H9 (cell line): ENCODE measurements around the gene TEF. TPM values are rescaled to one million over a fixed set of nuclear protein-coding genes. Genes with fewer than 3 reads are reported as not detected.
A peak's percentile ranks its signal among the peaks of the same experiment; 100 is the strongest.

ENCODE experiments used
- DNase-seq: peaks from one replicate; pipeline ENCODE4 v3.0.0-alpha.2; 2017
- H2AFZ ChIP-seq: one replicate; pipeline ENCODE4 v1.6.1; 2013; ENCODE audit warnings: mild to moderate bottlenecking, low read length, control low read depth, moderate library complexity
- H2AK5ac ChIP-seq: 2 replicates; pipeline ENCODE4 v1.6.1; 2013; ENCODE audit warnings: low read length, control low read depth, mixed read lengths; ENCODE audit not compliant: insufficient read length
- H2BK120ac ChIP-seq: one replicate; pipeline ENCODE4 v1.6.1; 2013; ENCODE audit warnings: low read depth, mild to moderate bottlenecking, low read length, control low read depth, inconsistent platforms; ENCODE audit not compliant: poor library complexity, severe bottlenecking
- H2BK12ac ChIP-seq: 2 replicates; pipeline ENCODE4 v1.6.1; 2013; ENCODE audit warnings: low read length, control low read depth, mixed read lengths, low read depth; ENCODE audit not compliant: insufficient read length
- H2BK15ac ChIP-seq: 2 replicates; pipeline ENCODE4 v1.6.1; 2013; ENCODE audit warnings: low read depth, low read length, control low read depth
- H2BK20ac ChIP-seq: one replicate; pipeline ENCODE4 v1.6.1; 2013; ENCODE audit warnings: low read depth, mild to moderate bottlenecking, low read length, control low read depth, inconsistent platforms; ENCODE audit not compliant: poor library complexity, severe bottlenecking
- H2BK5ac ChIP-seq: 2 replicates; pipeline ENCODE4 v1.6.1; 2013; ENCODE audit warnings: low read length, control low read depth, mixed read lengths; ENCODE audit not compliant: insufficient read length
- H3K14ac ChIP-seq: 2 replicates; pipeline ENCODE4 v1.6.1; 2013; ENCODE audit warnings: low read length, control low read depth; ENCODE audit not compliant: insufficient read depth
- H3K18ac ChIP-seq: 2 replicates; pipeline ENCODE4 v1.6.1; 2013; ENCODE audit warnings: low read depth, mild to moderate bottlenecking, mixed read lengths, low read length, control low read depth; ENCODE audit not compliant: insufficient read length
- H3K23ac ChIP-seq: 2 replicates; pipeline ENCODE4 v1.6.1; 2013; ENCODE audit warnings: low read length, control low read depth, mixed read lengths, low read depth; ENCODE audit not compliant: insufficient read length
- H3K23me2 ChIP-seq: 2 replicates; pipeline ENCODE4 v1.6.1; 2013; ENCODE audit warnings: low read depth, mild to moderate bottlenecking, mixed read lengths, low read length, control low read depth; ENCODE audit not compliant: insufficient read length, poor library complexity, severe bottlenecking
- H3K27ac ChIP-seq: 2 replicates; pipeline ENCODE4 v1.5.1; 2013; ENCODE audit warnings: low read length, control low read depth, mixed read lengths, low read depth; ENCODE audit not compliant: insufficient read length
- H3K27me3 ChIP-seq: 2 replicates; pipeline ENCODE4 v1.6.1; 2013; ENCODE audit warnings: low read length, control low read depth, inconsistent platforms; ENCODE audit not compliant: insufficient read depth
- H3K4ac ChIP-seq: 2 replicates; pipeline ENCODE4 v1.6.1; 2013; ENCODE audit warnings: low read depth, mild to moderate bottlenecking, control low read depth, inconsistent platforms, low read length, moderate library complexity
- H3K4me1 ChIP-seq: 2 replicates; pipeline ENCODE4 v1.6.1; 2013; ENCODE audit warnings: low read length, control low read depth, inconsistent platforms; ENCODE audit not compliant: insufficient read depth
- H3K4me2 ChIP-seq: 2 replicates; pipeline ENCODE4 v1.6.1; 2013; ENCODE audit warnings: low read length, control low read depth, mixed read lengths; ENCODE audit not compliant: insufficient read length, insufficient read depth
- H3K56ac ChIP-seq: 2 replicates; pipeline ENCODE4 v1.6.1; 2013; ENCODE audit warnings: low read depth, mild to moderate bottlenecking, mixed read lengths, low read length, control low read depth; ENCODE audit not compliant: insufficient read length
- H3K79me1 ChIP-seq: 2 replicates; pipeline ENCODE4 v1.6.1; 2013; ENCODE audit warnings: low read depth, mild to moderate bottlenecking, moderate library complexity, low read length, control low read depth, inconsistent platforms; ENCODE audit not compliant: insufficient read depth, poor library complexity, severe bottlenecking
- H3K79me2 ChIP-seq: 2 replicates; pipeline ENCODE4 v1.6.1; 2013; ENCODE audit warnings: low read length, control low read depth, inconsistent platforms; ENCODE audit not compliant: insufficient read depth
- H3K9ac ChIP-seq: 2 replicates; pipeline ENCODE4 v1.6.1; 2013; ENCODE audit warnings: low read length, control low read depth, mixed read lengths; ENCODE audit not compliant: insufficient read length; ENCODE audit errors: extremely low read depth
- H3K9me3 ChIP-seq: one replicate; pipeline ENCODE4 v1.6.1; 2013; ENCODE audit warnings: low read depth, low read length, inconsistent platforms; ENCODE audit not compliant: control insufficient read depth
- H3T11ph ChIP-seq: one replicate; pipeline ENCODE4 v1.6.1; 2013; ENCODE audit warnings: mild to moderate bottlenecking, low read length, control low read depth, inconsistent platforms
- H4K20me1 ChIP-seq: one replicate; pipeline ENCODE4 v1.6.1; 2013; ENCODE audit not compliant: control insufficient read depth, insufficient read length, insufficient read depth
- H4K5ac ChIP-seq: 2 replicates; pipeline ENCODE4 v1.6.1; 2013; ENCODE audit warnings: low read depth, mild to moderate bottlenecking, mixed read lengths, low read length, control low read depth; ENCODE audit not compliant: insufficient read length
- H4K8ac ChIP-seq: replicated peaks from 2 replicates; pipeline ENCODE4 v1.6.1; 2013; ENCODE audit warnings: low read length, control low read depth, mixed read lengths, low read depth; ENCODE audit not compliant: insufficient read length
- H4K91ac ChIP-seq: 2 replicates; pipeline ENCODE4 v1.6.1; 2013; ENCODE audit warnings: low read depth, mild to moderate bottlenecking, moderate library complexity, mixed read lengths, low read length, control low read depth; ENCODE audit not compliant: insufficient read length
- H3K27ac Mint-ChIP-seq, 3 experiments: 2 replicates in 2 of 3; 3 replicates in 1 of 3; pipeline ENCODE4 v1.8.0; 2020 to 2021; ENCODE audit warnings: mixed read lengths in 3 of 3, mild to moderate bottlenecking in 1 of 3, moderate library complexity in 1 of 3
- H3K27me3 Mint-ChIP-seq: 2 replicates; pipeline ENCODE4 v1.8.0; 2021; ENCODE audit warnings: low read depth, mild to moderate bottlenecking, moderate library complexity, mixed read lengths
- H3K36me3 Mint-ChIP-seq, 3 experiments: 2 replicates in 2 of 3; 3 replicates in 1 of 3; pipeline ENCODE4 v1.8.0; 2020 to 2021; ENCODE audit warnings: low read depth in 3 of 3, mixed read lengths in 3 of 3; ENCODE audit not compliant: insufficient read depth in 1 of 3
- H3K4me1 Mint-ChIP-seq, 2 experiments: 2 replicates each; pipeline ENCODE4 v1.8.0; 2020; ENCODE audit warnings: mixed read lengths in 2 of 2
- H3K4me3 Mint-ChIP-seq, 2 experiments: 2 replicates in 1 of 2; 3 replicates in 1 of 2; pipeline ENCODE4 v1.8.0; 2020 to 2021; ENCODE audit warnings: mild to moderate bottlenecking in 2 of 2, mixed read lengths in 2 of 2, moderate library complexity in 1 of 2
- H3K9me3 Mint-ChIP-seq, 2 experiments: 2 replicates in 1 of 2; 3 replicates in 1 of 2; pipeline ENCODE4 v1.8.0; 2020; ENCODE audit warnings: mild to moderate bottlenecking in 2 of 2, mixed read lengths in 2 of 2, moderate library complexity in 1 of 2
- WGBS: extraction: QIAGEN DNeasy Blood & Tissue Kit; methylation state at CpG from one replicate; pipeline ENCODE4 v1.1.7; 2013; ENCODE audit warnings: missing lambda C conversion rate, low lambda C conversion rate, mixed read lengths; ENCODE audit not compliant: insufficient read length; ENCODE audit errors: extremely low coverage; 5-methylcytosine and 5-hydroxymethylcytosine counted together
- total RNA-seq: library from RNA; stranded (reverse); gene quantifications from 2 replicates; pipeline ENCODE4 v1.2.1, GENCODE V29; 2021
- TF ChIP-seq, protein P1 (sequence below): fragments of 200-600 bp; sonication (generic); conservative IDR thresholded peaks from 3 replicates; pipeline ENCODE4 v1.8.0; 2021; ENCODE audit warnings: antibody characterized with exemption, mild to moderate bottlenecking

TEF gene
- total RNA-seq, 1 experiment from 2014 or later = 17.9 TPM

DNA sequence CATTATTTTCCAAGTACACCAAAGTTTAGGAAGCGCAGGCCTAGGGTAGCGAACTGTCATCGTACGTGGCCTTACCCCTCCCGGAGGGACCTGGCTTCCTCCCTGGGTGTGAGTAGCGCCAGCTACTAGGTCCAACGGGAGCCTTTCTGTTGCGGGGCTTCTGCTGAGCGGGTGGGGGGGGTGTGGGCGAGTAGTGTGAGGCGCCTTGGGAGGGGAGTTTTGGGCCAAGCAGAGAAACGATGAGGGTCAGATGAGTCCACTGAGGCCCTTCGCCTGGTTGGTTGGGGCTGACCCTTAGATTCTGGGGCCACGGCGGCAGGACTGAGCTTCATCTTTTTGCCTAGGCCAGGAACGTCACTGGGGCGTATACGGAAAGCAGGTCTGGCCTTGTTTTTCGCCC lies 868 bp downstream of the TEF start:
- H3K18ac ChIP-seq = no peak overlapping the region
- no peak for DNase-seq
- H3K27me3 ChIP-seq = no peaks in the 10 kb centered on the region
- Mint-ChIP-seq H3K27ac (no peak overlapping the region; a peak in 2 of 7 replicates), H3K36me3 (peaks cover 0 to 7% (median 5%) of the 10 kb centered on the region in 3 experiments; a peak in 2 of 7 replicates), H3K9me3 (no peaks in the 10 kb centered on the region; a peak in 1 of 5 replicates), H3K4me3 (peak overlapping the region; percentile 78 to 90), H3K4me1 (peaks cover 24 to 25% of the 10 kb centered on the region in 2 experiments), H3K27me3 (peaks cover 1% of the 10 kb centered on the region)
- H3K23ac ChIP-seq = no peak overlapping the region
- H3K9ac ChIP-seq = no peak overlapping the region
- H2AFZ ChIP-seq = no peak overlapping the region
- H2AK5ac ChIP-seq = no peak overlapping the region
- no peaks in the 10 kb centered on the region for H3K4me1 ChIP-seq
- no peak overlapping the region for H2BK5ac ChIP-seq
- WGBS = no CpG with 5 or more reads among the region's 19 CpGs
- no peak overlapping the region; the same call in 1 of the 2 replicates for H3K14ac ChIP-seq
- no peaks in the 10 kb centered on the region for H3K79me1 ChIP-seq
- H3K27ac ChIP-seq = no peak overlapping the region
- no peak overlapping the region for H2BK120ac ChIP-seq
- H3K23me2 ChIP-seq = peaks cover 12% of the 10 kb centered on the region
- no peak overlapping the region for H4K5ac ChIP-seq
- no peaks in the 10 kb centered on the region for H3K79me2 ChIP-seq
- H3K9me3 ChIP-seq = no peaks in the 10 kb centered on the region
- H2BK20ac ChIP-seq = no peak overlapping the region
- H2BK15ac ChIP-seq = no peak overlapping the region
- H4K91ac ChIP-seq = no peak overlapping the region
- H3K4me2 ChIP-seq = peak overlapping the region; percentile 92
- H4K8ac ChIP-seq = no peak overlapping the region
- no peak overlapping the region for H2BK12ac ChIP-seq
- TF ChIP-seq, protein P1, sequence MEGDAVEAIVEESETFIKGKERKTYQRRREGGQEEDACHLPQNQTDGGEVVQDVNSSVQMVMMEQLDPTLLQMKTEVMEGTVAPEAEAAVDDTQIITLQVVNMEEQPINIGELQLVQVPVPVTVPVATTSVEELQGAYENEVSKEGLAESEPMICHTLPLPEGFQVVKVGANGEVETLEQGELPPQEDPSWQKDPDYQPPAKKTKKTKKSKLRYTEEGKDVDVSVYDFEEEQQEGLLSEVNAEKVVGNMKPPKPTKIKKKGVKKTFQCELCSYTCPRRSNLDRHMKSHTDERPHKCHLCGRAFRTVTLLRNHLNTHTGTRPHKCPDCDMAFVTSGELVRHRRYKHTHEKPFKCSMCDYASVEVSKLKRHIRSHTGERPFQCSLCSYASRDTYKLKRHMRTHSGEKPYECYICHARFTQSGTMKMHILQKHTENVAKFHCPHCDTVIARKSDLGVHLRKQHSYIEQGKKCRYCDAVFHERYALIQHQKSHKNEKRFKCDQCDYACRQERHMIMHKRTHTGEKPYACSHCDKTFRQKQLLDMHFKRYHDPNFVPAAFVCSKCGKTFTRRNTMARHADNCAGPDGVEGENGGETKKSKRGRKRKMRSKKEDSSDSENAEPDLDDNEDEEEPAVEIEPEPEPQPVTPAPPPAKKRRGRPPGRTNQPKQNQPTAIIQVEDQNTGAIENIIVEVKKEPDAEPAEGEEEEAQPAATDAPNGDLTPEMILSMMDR = no peak
- H3T11ph ChIP-seq = no peak overlapping the region
- no peak overlapping the region for H3K4ac ChIP-seq
- H3K56ac ChIP-seq = no peak overlapping the region
- no peaks in the 10 kb centered on the region for H4K20me1 ChIP-seq
